Endothelial cell of hepatic sinusoid (primary cell): Measurements from ENCODE around the gene INSYN1.
"Not testable (repeated sequence)": the region's sequence is repeated elsewhere in the genome, so short reads cannot be mapped to it uniquely, and the experiment has no call there.

Experiments
- in situ Hi-C: cut with HindIII; loops from 2 replicates; pipeline ENCODE4 v1.10.0; 2017; ENCODE audit warnings: low sequenced_read_pairs

Gene INSYN1

GRCh38 chr15:73716417-73716816, 36.7 kb downstream of the INSYN1 start:
- in situ Hi-C loops, result no loop called here

- in situ Hi-C loops, result no loop called here
These were observed 37.7 kb downstream of the INSYN1 start for GRCh38 chr15:73715417-73715816.

GRCh38 chr15:73714695-73715301, 38.4 kb downstream of the INSYN1 start:
- in situ Hi-C loops, result no loop called here

- in situ Hi-C loops, result no loop called here
These were observed 41.0 kb downstream of the INSYN1 start for GRCh38 chr15:73712107-73712506.

- in situ Hi-C loops, result no loop called here
These were observed 41.6 kb downstream of the INSYN1 start for GRCh38 chr15:73711526-73711925.

- in situ Hi-C loops, result no loop called here
These were observed 42.8 kb downstream of the INSYN1 start for GRCh38 chr15:73710321-73710720.

GRCh38 chr15:73709686-73710085, 43.5 kb downstream of the INSYN1 start:
- in situ Hi-C loops, result no loop called here

- in situ Hi-C loops, result no loop called here
These were observed 43.9 kb downstream of the INSYN1 start for GRCh38 chr15:73709241-73709640.

GRCh38 chr15:73708691-73709090, 44.5 kb downstream of the INSYN1 start:
- in situ Hi-C loops, result no loop called here

GRCh38 chr15:73704869-73705645, 48.1 kb downstream of the INSYN1 start:
- in situ Hi-C loops, result no loop called here

- in situ Hi-C loops, result not testable (repeated sequence)
These were observed 48.8 kb downstream of the INSYN1 start for GRCh38 chr15:73704142-73704868.

GRCh38 chr15:73703601-73704000, 49.5 kb downstream of the INSYN1 start:
- in situ Hi-C loops, result not testable (repeated sequence)

- in situ Hi-C loops, result not testable (repeated sequence)
These were observed 50.6 kb downstream of the INSYN1 start for GRCh38 chr15:73702311-73703239.

GRCh38 chr15:73700041-73700842, 52.9 kb downstream of the INSYN1 start:
- in situ Hi-C loops, result no loop called here

GRCh38 chr15:73699249-73700040, 53.7 kb downstream of the INSYN1 start:
- in situ Hi-C loops, result loop anchor here (5.0 kb wide), 1 partner anchor 67 kb away; the partner anchor contains the start of gene NPTN

GRCh38 chr15:73697033-73697467, 56.1 kb downstream of the INSYN1 start:
- in situ Hi-C loops, result loop anchor here (5.0 kb wide), 1 partner anchor 65 kb away; the partner anchor contains the start of gene NPTN

GRCh38 chr15:73696641-73697001, 56.5 kb downstream of the INSYN1 start:
- in situ Hi-C loops, result loop anchor here (5.0 kb wide), 1 partner anchor 64 kb away; the partner anchor contains the start of gene NPTN

- in situ Hi-C loops, result loop anchor here (5.0 kb wide), 1 partner anchor 64 kb away; the partner anchor contains the start of gene NPTN
These were observed 57.1 kb downstream of the INSYN1 start for GRCh38 chr15:73695773-73696640.
